H1 (cell line): ENCODE measurements around the gene ARHGEF3. TPM values are rescaled to one million over a fixed set of nuclear protein-coding genes. Genes with fewer than 3 reads are reported as not detected.

Source experiments
- CTCF ChIA-PET: fragments of 300-600 bp; sonication (Branson Sonifier 250); formaldehyde crosslinking; loops from one replicate; lab custom pipeline; 2021; ENCODE audit not compliant: partially characterized antibody; lab: Charles Lee
- POLR2A ChIA-PET: fragments of 300-600 bp; sonication (Branson Sonifier 250); formaldehyde crosslinking; loops from one replicate; lab custom pipeline; 2021; ENCODE audit warnings: inconsistent platforms; ENCODE audit not compliant: partially characterized antibody; lab: Charles Lee
- DNase-seq, 2 experiments: peaks; one replicate each; pipeline versions ENCODE4 v3.0.0 to v3.0.0-alpha.2; 2010 to 2022; ENCODE audit warnings: low spot score in 2 of 2, low read depth in 1 of 2, mixed read lengths in 1 of 2
- FAIRE-seq: peaks from 2 replicates; lab custom pipeline; 2011; peaks lifted over from hg19 to GRCh38; lab: Jason Lieb, UNC
- H2AFZ ChIP-seq: 2 replicates; pipeline ENCODE4 v1.8.1; 2012; ENCODE audit warnings: low read length, inconsistent platforms
- H2AK5ac ChIP-seq: 2 replicates; pipeline ENCODE4 v1.6.1; 2013; ENCODE audit warnings: low read depth, low read length
- H2BK120ac ChIP-seq: replicated peaks from 2 replicates; pipeline ENCODE3; 2013; ENCODE audit warnings: low read depth, low read length, inconsistent platforms
- H2BK12ac ChIP-seq: 2 replicates; pipeline ENCODE4 v1.6.1; 2013; ENCODE audit warnings: low read depth, low read length
- H2BK15ac ChIP-seq: 2 replicates; pipeline ENCODE4 v1.6.1; 2013; ENCODE audit warnings: low read length
- H2BK20ac ChIP-seq: 2 replicates; pipeline ENCODE4 v1.6.1; 2013; ENCODE audit warnings: low read length
- H2BK5ac ChIP-seq: 2 replicates; pipeline ENCODE4 v1.6.1; 2013; ENCODE audit warnings: low read depth, low read length
- H3K14ac ChIP-seq: 2 replicates; pipeline ENCODE4 v1.6.1; 2013; ENCODE audit warnings: inconsistent platforms; ENCODE audit not compliant: insufficient read length
- H3K18ac ChIP-seq: 2 replicates; pipeline ENCODE4 v1.6.1; 2013; ENCODE audit warnings: low read length; ENCODE audit errors: extremely low read depth
- H3K23ac ChIP-seq: 2 replicates; pipeline ENCODE4 v1.6.1; 2013; ENCODE audit warnings: inconsistent platforms; ENCODE audit not compliant: insufficient read length
- H3K23me2 ChIP-seq: 2 replicates; pipeline ENCODE4 v1.6.1; 2013; ENCODE audit warnings: low read depth, low read length
- H3K27ac ChIP-seq: 2 replicates; pipeline ENCODE4 v1.6.1; 2011; ENCODE audit warnings: low read depth, low read length, inconsistent platforms
- H3K27me3 ChIP-seq, 4 experiments: replicated peaks in 1 of 4; 1 replicate in 1 of 4; 2 replicates in 3 of 4; pipeline versions ENCODE4 v1.6.1 to v1.8.1; 2011 to 2013; ENCODE audit warnings: low read length in 3 of 4, mild to moderate bottlenecking in 3 of 4, inconsistent platforms in 2 of 4, mixed read lengths in 2 of 4, moderate library complexity in 1 of 4; ENCODE audit not compliant: control insufficient read depth in 3 of 4, insufficient read depth in 3 of 4; ENCODE audit errors: extremely low read depth in 1 of 4
- H3K36me3 ChIP-seq, 4 experiments: 2 replicates each; pipeline versions ENCODE4 v1.6.1 to v1.8.1; 2011 to 2013; ENCODE audit warnings: mild to moderate bottlenecking in 4 of 4, low read length in 3 of 4, moderate library complexity in 2 of 4, control low read depth in 1 of 4, inconsistent platforms in 1 of 4; ENCODE audit not compliant: insufficient read depth in 4 of 4, control insufficient read depth in 2 of 4
- H3K4ac ChIP-seq: replicated peaks from 2 replicates; pipeline ENCODE3; 2013; ENCODE audit warnings: low read length, low read depth, mixed read lengths, inconsistent platforms; ENCODE audit not compliant: insufficient read length
- H3K4me1 ChIP-seq, 4 experiments: replicated peaks in 1 of 4; 1 replicate in 1 of 4; 2 replicates in 3 of 4; pipeline versions ENCODE4 v1.6.1 to v1.8.1; 2011 to 2013; ENCODE audit warnings: low read length in 3 of 4, inconsistent platforms in 2 of 4, mixed read lengths in 1 of 4; ENCODE audit not compliant: insufficient read depth in 4 of 4, control insufficient read depth in 3 of 4
- H3K4me2 ChIP-seq, 2 experiments: 2 replicates each; pipeline versions ENCODE4 v1.6.1 to v1.8.1; 2011 to 2013; ENCODE audit warnings: low read depth in 2 of 2, low read length in 2 of 2, control low read depth in 1 of 2, inconsistent platforms in 1 of 2, mild to moderate bottlenecking in 1 of 2; ENCODE audit not compliant: insufficient read depth in 1 of 2
- H3K4me3 ChIP-seq, 4 experiments: fragments of 200-600, 300-600 bp in 1 of 4; sonication (generic), shearing (Covaris generic), sonication (Bioruptor Twin) in 1 of 4; 2 replicates each; pipeline versions ENCODE4 v1.5.1 to v1.8.1; 2011 to 2016; ENCODE audit warnings: low read length in 4 of 4, low read depth in 3 of 4, control low read depth in 2 of 4, inconsistent platforms in 2 of 4, mild to moderate bottlenecking in 2 of 4, mixed read lengths in 1 of 4, moderate library complexity in 1 of 4; ENCODE audit not compliant: insufficient read depth in 2 of 4; ENCODE audit errors: extremely low read depth in 1 of 4
- H3K56ac ChIP-seq: replicated peaks from 2 replicates; pipeline ENCODE3; 2013; ENCODE audit warnings: low read depth, mild to moderate bottlenecking, mixed read lengths, low read length, inconsistent platforms; ENCODE audit not compliant: insufficient read length
- H3K79me1 ChIP-seq: 2 replicates; pipeline ENCODE4 v1.6.1; 2013; ENCODE audit warnings: low read depth, low read length, control low read depth
- H3K79me2 ChIP-seq, 2 experiments: 2 replicates each; pipeline versions ENCODE4 v1.6.1 to v1.8.1; 2012 to 2013; ENCODE audit warnings: low read length in 2 of 2, mild to moderate bottlenecking in 2 of 2, inconsistent platforms in 1 of 2; ENCODE audit not compliant: insufficient read depth in 2 of 2, control insufficient read depth in 1 of 2
- H3K9ac ChIP-seq, 4 experiments: replicated peaks in 1 of 4; 1 replicate in 1 of 4; 2 replicates in 3 of 4; pipeline versions ENCODE4 v1.6.1 to v1.8.1; 2011 to 2013; ENCODE audit warnings: low read depth in 3 of 4, low read length in 3 of 4, control low read depth in 2 of 4, mild to moderate bottlenecking in 2 of 4, moderate library complexity in 2 of 4, inconsistent platforms in 1 of 4; ENCODE audit errors: extremely low read depth in 1 of 4
- H3K9me3 ChIP-seq, 2 experiments: 2 replicates each; pipeline versions ENCODE4 v1.6.1 to v1.8.1; 2012 to 2013; ENCODE audit warnings: mild to moderate bottlenecking in 2 of 2, moderate library complexity in 2 of 2, control low read depth in 1 of 2, inconsistent platforms in 1 of 2, low read depth in 1 of 2, low read length in 1 of 2, mixed read lengths in 1 of 2; ENCODE audit not compliant: insufficient read depth in 2 of 2
- H4K20me1 ChIP-seq, 2 experiments: replicated peaks in 1 of 2; 2 replicates each; pipeline versions ENCODE3 to v1.8.1; 2011 to 2013; ENCODE audit warnings: inconsistent platforms in 2 of 2, low read length in 2 of 2, mild to moderate bottlenecking in 1 of 2; ENCODE audit not compliant: insufficient read depth in 2 of 2, control insufficient read depth in 1 of 2
- H4K5ac ChIP-seq: 2 replicates; pipeline ENCODE4 v1.6.1; 2013; ENCODE audit warnings: low read length, low read depth, mixed read lengths, inconsistent platforms; ENCODE audit not compliant: insufficient read length
- H4K8ac ChIP-seq: 2 replicates; pipeline ENCODE4 v1.8.0; 2013; ENCODE audit warnings: mild to moderate bottlenecking, moderate library complexity, low read length, inconsistent platforms; ENCODE audit not compliant: insufficient read depth; ENCODE audit errors: extremely low read depth
- H4K91ac ChIP-seq: replicated peaks from 2 replicates; pipeline ENCODE3; 2013; ENCODE audit warnings: low read length, mixed read lengths, inconsistent platforms; ENCODE audit not compliant: insufficient read length
- BRCA1 ChIP-seq: IDR thresholded peaks from 2 replicates; pipeline ENCODE4 v1.6.1; 2012; ENCODE audit warnings: low read depth, low read length, improper control_type of control experiment
- CBX5 ChIP-seq: fragments of 300-800, 300-1000 bp; sonication (generic); IDR thresholded peaks from 2 replicates; pipeline ENCODE4 v1.7.1; 2016; ENCODE audit warnings: antibody characterized with exemption, low read length, low read depth
- CBX8 ChIP-seq: fragments of 300-800, 300-1000 bp; sonication (generic); IDR thresholded peaks from 2 replicates; pipeline ENCODE4 v1.7.1; 2016; ENCODE audit warnings: low read depth, low read length, borderline replicate concordance
- EGR1 ChIP-seq: IDR thresholded peaks from 2 replicates; pipeline ENCODE4 v1.6.1; 2011; ENCODE audit warnings: low read depth, low read length, borderline replicate concordance
- SUZ12 ChIP-seq: fragments of 200-600 bp; sonication (generic); IDR thresholded peaks from 2 replicates; pipeline ENCODE4 v1.6.1; 2012; ENCODE audit warnings: mild to moderate bottlenecking, inconsistent platforms, low read length, moderate library complexity, mixed read lengths
- TBP ChIP-seq: IDR thresholded peaks from 2 replicates; pipeline ENCODE4 v1.6.1; 2011; ENCODE audit warnings: low read depth, low read length, improper control_type of control experiment
- WGBS, 2 experiments: shearing (Covaris generic) in 1 of 2; methylation state at CpG; one replicate each; pipeline versions ENCODE4 v1.1.6 to v1.1.7; 2013 to 2015; ENCODE audit warnings: low lambda C conversion rate in 2 of 2, mixed read lengths in 2 of 2, inconsistent platforms in 1 of 2, low coverage in 1 of 2, missing lambda C conversion rate in 1 of 2; ENCODE audit not compliant: insufficient replicate concordance in 2 of 2, insufficient coverage in 1 of 2, insufficient read length in 1 of 2; ENCODE audit errors: extremely low coverage in 1 of 2, missing lambda C conversion rate in 1 of 2; 5-methylcytosine and 5-hydroxymethylcytosine counted together
- polyA plus RNA-seq, 7 experiments: library from polyadenylated mRNA; depleted of rRNA in 3 of 7; stranded (reverse) in 5 of 7; unstranded in 2 of 7; fragments of >200 nt in 5 of 7; fragments of 200-250 nt in 2 of 7; gene quantifications; 1 replicate in 5 of 7; 2 replicates in 1 of 7; 4 replicates in 1 of 7; pipeline versions ENCODE4 v1.2.1 to v1.2.3, GENCODE V29; 2011 to 2013; ENCODE audit warnings: missing spikeins in 2 of 7, mixed read lengths in 2 of 7
- total RNA-seq: library from RNA; stranded (reverse); fragmentation: NEBNext Ultra II Directional; extraction: Animal tissue kit (Norgen Biotek cat#: 25700); gene quantifications from 2 replicates; pipeline ENCODE4 v1.2.1, GENCODE V29; 2021

Gene ARHGEF3
- total and polyA plus RNA-seq, 2 of the 8 experiments (the other 6 are each of a cell fraction or from before 2014, with no cell fraction given), result 2.8 to 6.0 TPM

GRCh38 chr3:56778893-56779292 is 22.9 kb downstream of the ARHGEF3 start:
- Histone ChIP-seq H3K4me1 (no peaks in the 10 kb centered on the region), H3K9me3 (no peaks in the 10 kb centered on the region), H3K14ac (no peak overlapping the region), H3K4me3 (no peak overlapping the region), H2BK20ac (no peak overlapping the region), H2BK120ac (no peak overlapping the region), H3K9ac (no peak overlapping the region), H2BK5ac (no peak overlapping the region), H3K56ac (no peak overlapping the region), H3K36me3 (no peaks in the 10 kb centered on the region), H3K27ac (no peak overlapping the region), H2BK12ac (no peak overlapping the region), H2BK15ac (no peak overlapping the region), H3K4me2 (no peak overlapping the region), H3K27me3 (no peaks in the 10 kb centered on the region), H2AFZ (no peak overlapping the region), H4K8ac (no peak overlapping the region), H4K20me1 (no peaks in the 10 kb centered on the region), H3K18ac (no peak overlapping the region), H3K23me2 (no peaks in the 10 kb centered on the region), H3K23ac (no peak overlapping the region), H2AK5ac (no peak overlapping the region), H4K91ac (no peak overlapping the region), H3K79me2 (no peaks in the 10 kb centered on the region), H3K79me1 (no peaks in the 10 kb centered on the region), H3K4ac (no peak overlapping the region), H4K5ac (no peak overlapping the region)
- TF ChIP-seq EGR1, result no peak
- no peak for TF ChIP-seq CBX8
- TF ChIP-seq BRCA1, result no peak
- TF ChIP-seq SUZ12, result no peak
- TF ChIP-seq CBX5, result no peak
- TF ChIP-seq TBP, result no peak
- ChIA-PET CTCF (interaction anchor here (1.1 to 6.3 kb wide), 5 partner anchors 9 to 212 kb away, joined by 3 to 45 read pairs (median 3); no protein-coding TSS in a partner anchor), POLR2A (no interaction called here)
- FAIRE-seq (no peak), DNase-seq (no peak)
- 92% methylated on average over 2 of the region's 2 CpGs; no CpG with 5 or more reads in 1 of the 2 experiments for WGBS, 2 experiments
